Measurements from ENCODE around the gene ZNF326. TPM values are rescaled to one million over a fixed set of nuclear protein-coding genes. Genes with fewer than 3 reads are reported as not detected.

ZNF326 gene
- total RNA-seq, 1 donor from 2014 or later: 57.3 TPM

DNA sequence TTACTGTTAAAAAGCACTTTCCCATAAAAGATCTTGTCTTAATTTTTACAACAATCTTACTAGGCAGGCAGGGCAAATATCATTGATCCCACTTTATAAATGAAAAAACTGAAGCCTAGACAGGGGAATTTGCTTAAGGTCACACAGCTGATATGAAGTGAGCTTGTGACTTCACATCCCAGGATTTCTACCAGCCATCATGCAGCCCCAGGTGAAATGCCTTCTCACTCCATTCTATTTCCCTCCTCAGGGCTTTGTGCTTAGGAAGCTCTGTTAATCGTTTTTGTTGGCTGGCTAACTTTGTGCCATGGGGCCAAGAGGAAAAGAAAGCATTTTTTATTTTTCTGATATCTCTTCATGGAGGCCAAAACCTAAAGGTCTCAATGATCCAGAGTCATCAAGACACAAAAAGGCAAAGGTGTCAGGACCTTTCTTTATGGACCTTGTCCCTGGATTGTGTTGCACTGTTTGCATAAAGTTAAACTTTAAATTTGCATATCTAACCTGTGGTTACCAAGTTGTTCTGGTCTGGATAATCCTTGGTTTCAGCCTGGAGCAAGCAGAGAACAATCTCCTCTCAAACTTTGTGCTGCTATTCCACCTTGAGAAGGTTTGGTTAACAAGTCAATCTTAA lies 44.8 kb upstream of the ZNF326 start:
- Mint-ChIP-seq H3K4me3 (no peak overlapping the region), H3K4me1 (peaks cover 5% of the 10 kb centered on the region), H3K27ac (no peak overlapping the region), H3K9me3 (no peaks in the 10 kb centered on the region), H3K27me3 (ENCODE audit: low read depth) (no peaks in the 10 kb centered on the region), H3K36me3 (no peaks in the 10 kb centered on the region)
- TF ChIP-seq, protein P1, sequence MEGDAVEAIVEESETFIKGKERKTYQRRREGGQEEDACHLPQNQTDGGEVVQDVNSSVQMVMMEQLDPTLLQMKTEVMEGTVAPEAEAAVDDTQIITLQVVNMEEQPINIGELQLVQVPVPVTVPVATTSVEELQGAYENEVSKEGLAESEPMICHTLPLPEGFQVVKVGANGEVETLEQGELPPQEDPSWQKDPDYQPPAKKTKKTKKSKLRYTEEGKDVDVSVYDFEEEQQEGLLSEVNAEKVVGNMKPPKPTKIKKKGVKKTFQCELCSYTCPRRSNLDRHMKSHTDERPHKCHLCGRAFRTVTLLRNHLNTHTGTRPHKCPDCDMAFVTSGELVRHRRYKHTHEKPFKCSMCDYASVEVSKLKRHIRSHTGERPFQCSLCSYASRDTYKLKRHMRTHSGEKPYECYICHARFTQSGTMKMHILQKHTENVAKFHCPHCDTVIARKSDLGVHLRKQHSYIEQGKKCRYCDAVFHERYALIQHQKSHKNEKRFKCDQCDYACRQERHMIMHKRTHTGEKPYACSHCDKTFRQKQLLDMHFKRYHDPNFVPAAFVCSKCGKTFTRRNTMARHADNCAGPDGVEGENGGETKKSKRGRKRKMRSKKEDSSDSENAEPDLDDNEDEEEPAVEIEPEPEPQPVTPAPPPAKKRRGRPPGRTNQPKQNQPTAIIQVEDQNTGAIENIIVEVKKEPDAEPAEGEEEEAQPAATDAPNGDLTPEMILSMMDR (IDR thresholded peaks at IDR 0.05; ENCODE audit: unreplicated experiment): no peak
- no peak for DNase-seq (ENCODE audit: low spot score in 2 of 2, unreplicated experiment in 2 of 2)

DNA sequence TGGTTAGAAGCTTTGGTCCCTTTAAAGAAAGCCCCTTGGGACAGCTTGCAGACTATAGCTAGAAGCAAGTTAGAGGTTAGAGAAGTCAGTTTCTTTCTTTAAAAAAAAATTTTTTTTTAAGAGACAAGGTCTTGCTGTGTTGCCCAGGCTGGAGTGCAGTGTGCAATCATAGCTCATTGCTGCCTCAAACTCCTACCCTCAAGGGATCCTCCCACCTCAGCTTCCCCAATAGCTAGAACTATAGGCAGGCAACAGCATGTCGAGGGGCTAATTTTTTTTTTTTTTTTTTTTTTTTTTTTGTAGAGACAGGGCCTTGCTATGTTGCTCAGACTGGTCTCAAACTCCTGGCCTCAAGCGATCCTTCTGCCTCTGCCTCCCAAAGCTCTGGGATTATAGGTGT lies 44.2 kb upstream of the ZNF326 start:
- TF ChIP-seq, protein P1 (IDR thresholded peaks at IDR 0.05; ENCODE audit: unreplicated experiment): no peak
- no peaks in the 10 kb centered on the region for H3K27me3 Mint-ChIP-seq (ENCODE audit: low read depth)
- DNase-seq (ENCODE audit: low spot score in 2 of 2, unreplicated experiment in 2 of 2): no peak
- H3K4me3 Mint-ChIP-seq: no peak overlapping the region
- peaks cover 8% of the 10 kb centered on the region for H3K4me1 Mint-ChIP-seq
- no peak overlapping the region for H3K27ac Mint-ChIP-seq
- no peaks in the 10 kb centered on the region for H3K36me3 Mint-ChIP-seq
- H3K9me3 Mint-ChIP-seq: no peaks in the 10 kb centered on the region

DNA sequence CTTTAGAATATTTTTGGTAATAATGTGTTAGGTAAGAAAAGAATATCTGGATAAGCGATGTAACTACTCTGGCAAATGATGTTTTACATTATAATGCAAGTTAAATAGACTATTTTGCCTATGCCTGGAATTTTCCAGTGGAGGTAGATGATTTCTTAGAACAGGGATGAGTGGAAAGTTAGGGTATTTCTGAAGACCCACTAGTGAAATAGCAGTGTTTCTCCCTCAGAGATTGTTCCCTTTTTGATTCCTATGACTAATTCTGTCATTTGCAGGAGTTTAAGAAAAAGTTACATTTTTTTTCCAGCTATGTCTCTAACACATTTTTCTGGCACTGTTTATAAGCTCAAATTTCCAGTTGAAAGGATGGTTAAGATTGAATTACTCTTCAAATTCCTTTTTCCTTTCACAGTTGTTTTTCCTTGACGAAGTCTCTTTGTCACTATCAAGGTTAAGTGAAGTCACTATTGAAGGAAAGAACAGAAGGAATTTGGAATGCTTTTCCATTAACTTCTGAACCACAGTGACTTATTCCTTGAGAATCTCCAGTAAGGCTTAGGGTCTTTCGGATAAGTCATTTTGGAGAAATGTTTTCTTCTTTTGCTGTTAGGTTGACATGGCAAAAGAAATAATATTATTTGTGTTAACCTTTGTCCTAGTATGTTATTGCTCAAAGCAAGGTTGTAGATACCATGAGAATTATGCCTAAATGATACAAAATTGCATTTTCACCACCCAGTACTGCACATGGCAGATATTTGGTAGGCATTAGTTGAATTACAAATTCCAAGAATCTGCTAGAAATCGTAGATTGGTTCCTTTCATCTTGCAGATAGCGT lies 42.9 kb upstream of the ZNF326 start:
- Mint-ChIP-seq H3K4me1 (peaks cover 8% of the 10 kb centered on the region), H3K9me3 (no peaks in the 10 kb centered on the region), H3K27me3 (ENCODE audit: low read depth) (no peaks in the 10 kb centered on the region), H3K36me3 (no peaks in the 10 kb centered on the region), H3K27ac (no peak overlapping the region), H3K4me3 (no peak overlapping the region)
- no peak for DNase-seq (ENCODE audit: low spot score in 2 of 2, unreplicated experiment in 2 of 2)
- TF ChIP-seq, protein P1 (IDR thresholded peaks at IDR 0.05; ENCODE audit: unreplicated experiment): no peak

DNA sequence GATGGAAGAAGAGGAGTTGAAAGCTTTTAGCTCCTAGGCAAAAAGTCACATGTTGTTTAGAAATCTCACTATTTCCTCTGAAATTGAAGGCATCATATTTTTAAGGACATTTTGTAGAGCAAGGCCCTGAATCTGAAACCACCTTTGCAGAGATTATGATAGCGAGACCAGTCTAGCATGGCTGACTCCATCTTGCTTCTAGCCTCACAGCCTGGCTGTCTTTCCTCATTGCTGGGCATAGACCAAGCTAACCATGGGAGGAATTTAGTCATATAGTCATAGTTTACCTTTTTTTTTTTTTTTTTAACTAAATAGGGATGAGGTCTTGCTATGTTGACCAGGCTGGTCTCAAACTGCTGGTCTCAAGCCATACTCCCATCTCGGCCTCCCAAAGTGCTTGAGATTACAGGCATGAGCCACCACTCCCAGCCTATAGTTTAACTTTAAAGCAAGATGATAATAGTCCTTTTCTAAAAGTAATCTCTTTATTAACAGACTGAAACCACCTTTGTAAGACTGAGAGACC lies 42.2 kb upstream of the ZNF326 start:
- Mint-ChIP-seq H3K9me3 (no peaks in the 10 kb centered on the region), H3K4me1 (peaks cover 8% of the 10 kb centered on the region), H3K27ac (no peak overlapping the region), H3K4me3 (no peak overlapping the region), H3K36me3 (no peaks in the 10 kb centered on the region), H3K27me3 (ENCODE audit: low read depth) (no peaks in the 10 kb centered on the region)
- no peak for DNase-seq (ENCODE audit: low spot score in 2 of 2, unreplicated experiment in 2 of 2)
- TF ChIP-seq, protein P1 (IDR thresholded peaks at IDR 0.05; ENCODE audit: unreplicated experiment): no peak

DNA sequence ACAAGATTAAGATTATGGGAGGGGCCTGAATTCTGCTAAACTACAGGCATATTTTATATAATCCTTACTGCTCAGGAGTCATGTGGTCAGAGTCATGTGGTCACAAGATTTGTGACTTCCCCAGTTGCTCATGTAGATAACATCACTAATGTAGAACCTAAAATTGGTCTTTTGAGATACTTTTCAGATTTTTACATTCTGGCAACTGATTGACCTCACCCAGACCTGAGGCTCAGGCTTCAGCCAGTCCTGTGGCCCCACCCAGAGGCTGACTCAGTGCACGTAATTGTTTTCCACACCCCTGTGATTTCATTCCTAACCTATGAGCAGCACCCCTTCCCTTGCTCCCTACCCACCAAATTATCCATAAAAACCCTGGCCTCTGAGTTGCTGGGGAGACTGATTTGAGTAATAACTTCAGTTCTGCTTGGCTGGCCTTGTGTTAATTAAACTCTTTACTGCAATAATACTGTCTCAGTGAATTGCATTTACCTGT lies 41.7 kb upstream of the ZNF326 start:
- no peaks in the 10 kb centered on the region for H3K9me3 Mint-ChIP-seq
- no peaks in the 10 kb centered on the region for H3K36me3 Mint-ChIP-seq
- no peak overlapping the region for H3K27ac Mint-ChIP-seq
- H3K27me3 Mint-ChIP-seq (ENCODE audit: low read depth): no peaks in the 10 kb centered on the region
- H3K4me3 Mint-ChIP-seq: no peak overlapping the region
- DNase-seq (ENCODE audit: low spot score in 2 of 2, unreplicated experiment in 2 of 2): no peak
- TF ChIP-seq, protein P1 (IDR thresholded peaks at IDR 0.05; ENCODE audit: unreplicated experiment): no peak
- peaks cover 8% of the 10 kb centered on the region for H3K4me1 Mint-ChIP-seq
